HG03066 (cell line): ENCODE data around the gene PKP4.

Experiments used
- ATAC-seq: cut with Tn5 transposase; IDR thresholded peaks from one replicate; pipeline ENCODE4 v1.9.1; 2021; ENCODE audit warnings: low read depth; ENCODE audit not compliant: unreplicated experiment

PKP4 gene

DNA sequence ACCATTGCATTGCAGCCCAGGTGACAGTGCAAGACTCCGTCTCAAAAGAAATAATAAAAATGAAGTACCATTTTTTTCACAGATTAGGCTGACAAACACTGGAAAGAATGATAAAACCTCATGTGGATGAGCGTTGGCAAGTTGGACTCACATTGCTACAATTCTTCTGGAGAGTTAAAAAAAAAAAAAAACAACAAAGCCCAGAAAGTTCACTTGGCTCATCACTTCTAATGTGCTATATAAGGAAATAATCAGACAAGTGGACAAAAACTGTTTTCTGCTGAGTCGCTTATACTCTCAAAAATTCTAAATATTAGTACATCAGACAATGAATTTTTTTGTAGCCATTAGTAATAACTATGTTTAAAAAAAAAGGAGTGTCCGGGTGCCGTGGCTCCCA, 38.4 kb downstream of the PKP4 start:
- ATAC-seq, result no peak

DNA sequence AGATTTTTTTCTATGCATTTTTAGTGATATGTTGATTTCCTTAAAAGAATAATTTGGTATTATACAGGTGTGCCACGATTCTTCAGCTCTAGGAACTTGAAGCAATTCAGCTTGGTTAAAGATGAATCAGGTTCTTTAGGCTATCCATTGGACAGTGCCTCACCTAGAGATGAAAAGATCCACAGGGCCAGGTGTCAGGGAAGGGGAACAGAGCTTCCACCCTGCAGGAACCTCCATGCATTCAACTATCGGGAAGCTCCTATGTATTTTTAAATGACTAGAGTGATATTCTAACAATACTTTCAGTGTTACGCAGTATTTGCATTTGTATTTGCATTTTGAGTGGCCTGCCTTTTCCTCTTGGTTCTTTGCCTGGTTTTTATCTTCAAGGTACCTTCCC, 40.2 kb downstream of the PKP4 start:
- ATAC-seq, result no peak

DNA sequence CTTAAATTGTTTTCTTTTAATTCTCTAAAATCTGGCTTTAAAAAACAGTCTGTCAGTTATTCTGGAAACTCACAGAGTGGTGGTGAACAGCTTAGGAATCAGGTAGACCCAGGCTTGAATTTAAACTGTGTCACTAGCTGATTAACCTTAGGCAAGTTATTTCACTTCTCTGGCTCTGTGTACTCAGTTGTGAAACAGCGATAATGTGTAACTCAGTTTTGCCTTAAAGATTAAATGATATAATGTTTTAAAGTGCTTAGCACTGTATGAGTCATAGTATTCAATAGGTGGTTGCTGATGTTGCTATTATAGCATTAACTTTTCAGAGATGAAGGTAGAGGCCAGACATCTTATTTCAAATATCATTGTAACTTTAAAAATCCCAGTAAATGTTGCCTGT, 40.7 kb downstream of the PKP4 start:
- no peak for ATAC-seq

DNA sequence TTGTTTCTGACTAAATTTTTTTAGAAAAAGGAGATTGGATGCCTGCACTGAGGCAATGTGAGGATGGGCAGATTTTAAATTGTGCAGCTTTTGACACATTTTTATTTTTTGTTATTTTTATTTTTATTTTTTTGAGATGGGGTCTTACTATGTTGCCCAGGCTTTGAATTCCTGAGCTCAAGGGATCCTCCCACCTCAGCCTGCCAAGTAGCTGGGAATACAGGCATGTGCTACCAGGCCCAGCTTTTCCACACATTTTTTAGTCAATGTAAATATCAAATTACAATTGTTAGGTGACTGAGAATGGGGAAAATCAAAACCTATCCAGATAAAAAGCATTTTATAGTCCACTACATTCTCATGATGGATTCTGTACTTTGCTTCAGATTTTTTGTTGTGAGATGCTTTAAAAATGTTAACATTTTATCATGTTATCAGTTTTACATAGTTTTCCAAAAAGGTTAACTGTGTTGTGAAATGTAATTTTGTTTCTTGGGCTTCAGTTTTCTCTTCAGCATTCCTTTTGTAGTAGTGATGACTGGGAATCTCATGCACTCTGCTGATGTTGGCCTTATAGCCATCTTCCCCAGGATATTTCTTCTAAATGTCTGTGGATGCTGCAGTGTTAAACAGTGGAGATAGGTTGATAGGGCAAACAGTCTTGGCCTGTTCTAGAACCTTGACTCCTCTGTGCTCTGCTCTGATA, 41.4 kb downstream of the PKP4 start:
- ATAC-seq, result no peak

DNA sequence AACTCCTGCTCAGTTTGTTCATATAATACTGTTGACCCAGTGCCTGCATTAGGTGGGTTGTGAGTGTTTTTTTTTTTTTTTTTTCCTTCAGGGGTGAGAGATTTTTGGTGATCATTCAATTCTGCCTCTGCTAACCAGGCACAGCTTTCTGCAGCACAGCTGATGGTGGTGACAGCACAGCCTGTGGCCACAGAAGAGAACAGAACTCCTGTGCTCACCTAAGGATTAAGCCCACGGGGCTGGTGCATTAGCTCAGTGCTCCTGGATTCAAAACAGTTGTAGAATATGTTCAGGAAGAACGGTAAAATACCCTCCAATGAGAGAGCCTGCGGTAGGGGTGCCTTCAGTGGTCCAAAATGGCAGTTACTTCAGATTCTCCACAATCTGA, 42.0 kb downstream of the PKP4 start:
- ATAC-seq, result no peak

DNA sequence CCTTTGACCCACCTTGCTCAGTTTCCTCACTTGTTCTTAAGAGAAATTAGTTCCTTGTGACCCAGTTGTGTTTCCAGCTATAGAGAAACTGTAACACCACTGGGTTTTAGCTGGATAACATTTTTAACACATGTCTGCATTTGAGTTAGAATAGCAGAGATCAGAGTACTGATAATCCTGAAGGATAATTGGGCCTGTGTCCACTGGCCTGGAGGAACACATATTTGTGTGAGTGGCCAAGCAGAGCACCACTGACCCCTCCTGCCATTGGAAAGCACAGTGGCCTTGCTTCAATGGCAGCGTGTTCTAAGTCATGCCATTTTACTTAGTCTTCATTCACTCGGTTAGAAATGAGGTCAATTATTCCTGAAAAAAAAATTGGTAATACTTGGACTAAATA, 42.6 kb downstream of the PKP4 start:
- no peak for ATAC-seq

DNA sequence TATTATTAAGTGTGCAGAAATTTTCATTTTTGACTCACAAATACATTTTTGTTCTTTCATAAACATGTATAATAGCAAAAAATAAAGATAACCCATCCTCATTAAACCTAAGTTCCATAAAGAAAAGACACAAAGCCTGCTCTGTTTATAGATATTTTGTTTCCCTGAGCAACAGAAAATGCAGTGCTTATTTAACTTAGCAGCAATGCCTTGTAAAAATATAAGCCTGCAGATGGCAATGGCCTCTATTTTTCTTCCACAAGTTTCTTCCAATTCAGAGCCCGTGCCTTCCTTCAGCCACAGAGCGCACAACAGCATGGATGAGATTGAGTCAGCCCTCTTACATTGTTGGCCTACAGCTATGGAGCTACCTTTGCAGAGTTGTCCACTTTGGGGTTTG, 43.6 kb downstream of the PKP4 start:
- ATAC-seq, result no peak

DNA sequence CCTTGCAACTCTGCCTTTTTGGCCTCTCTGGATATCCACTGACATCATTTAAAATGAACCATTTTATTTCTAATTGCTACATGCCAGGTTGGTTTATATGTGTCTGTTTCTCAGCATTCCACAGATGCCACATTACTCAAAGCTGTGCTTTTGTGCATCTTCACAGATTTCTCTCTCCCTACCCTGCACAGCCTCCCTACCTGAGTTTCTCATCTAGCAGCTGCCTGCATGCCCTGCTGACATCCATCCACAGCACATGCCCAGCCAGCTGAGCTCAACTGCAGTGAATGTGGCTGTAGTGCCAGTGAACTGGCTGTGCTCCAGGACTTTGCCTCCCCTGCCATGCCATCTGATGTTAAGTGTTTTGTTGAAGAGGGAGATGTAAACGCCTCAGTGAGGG, 44.5 kb downstream of the PKP4 start:
- ATAC-seq, result no peak

DNA sequence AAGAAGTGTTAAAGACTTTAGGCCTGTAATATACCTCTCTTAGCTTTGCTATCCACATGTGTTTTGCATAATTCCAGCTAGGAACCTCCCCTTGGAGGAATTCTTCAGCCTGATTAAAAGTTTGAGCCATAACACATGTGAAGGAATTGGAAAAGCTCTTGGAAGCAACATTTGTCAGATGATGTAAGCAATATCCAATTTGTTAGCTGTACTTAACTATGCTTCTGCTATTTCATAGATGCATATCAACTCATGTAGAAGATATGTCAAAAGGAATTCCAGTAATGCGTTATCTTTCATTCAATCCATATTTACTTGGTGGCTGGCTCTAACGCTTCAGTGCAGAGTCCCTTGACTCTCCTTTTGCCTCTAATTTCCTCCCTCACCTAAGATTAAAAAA, 46.2 kb downstream of the PKP4 start:
- ATAC-seq, result no peak

DNA sequence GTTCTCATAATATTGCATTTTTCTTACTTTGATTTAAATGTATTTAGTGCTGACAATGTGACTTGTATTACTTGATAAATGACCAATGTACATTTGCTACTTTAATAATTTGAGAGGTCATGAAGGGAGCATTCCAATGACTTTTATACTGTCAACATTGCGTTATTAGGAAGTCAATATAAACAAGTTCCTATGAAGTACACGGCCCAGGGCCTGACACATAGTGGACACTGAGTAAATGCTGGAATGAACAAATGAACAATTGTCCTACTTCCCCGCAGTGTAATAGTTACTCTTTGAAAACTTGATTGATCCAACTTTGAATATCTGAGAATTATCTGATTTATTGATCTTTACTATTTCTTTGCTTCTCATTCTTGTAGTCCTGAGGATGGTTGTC, 47.3 kb downstream of the PKP4 start:
- ATAC-seq, result no peak

DNA sequence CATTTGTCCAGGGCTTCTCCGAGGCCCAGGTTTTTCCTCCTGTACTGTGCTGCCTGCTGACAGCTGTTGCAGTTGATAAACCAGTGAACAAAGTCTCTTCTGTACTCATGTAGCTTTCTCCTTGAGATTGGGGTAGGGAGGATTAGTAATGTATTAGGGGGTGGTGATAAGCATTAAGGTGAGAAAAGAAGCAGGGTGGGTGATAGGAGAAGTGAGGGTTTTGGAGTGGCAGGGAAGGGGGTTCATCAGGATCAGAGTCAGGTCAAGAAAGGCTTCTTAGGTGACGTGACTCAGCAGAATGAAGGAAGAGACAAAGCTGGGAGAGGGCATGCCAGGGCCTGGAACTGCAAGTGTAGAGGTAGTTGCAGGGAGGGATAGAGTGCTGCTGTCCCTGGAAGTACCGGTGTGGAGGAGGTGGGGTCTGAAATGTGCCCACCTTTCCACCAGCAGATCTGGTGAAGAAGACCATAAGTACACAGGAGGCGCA, 48.7 kb downstream of the PKP4 start:
- ATAC-seq, result no peak

DNA sequence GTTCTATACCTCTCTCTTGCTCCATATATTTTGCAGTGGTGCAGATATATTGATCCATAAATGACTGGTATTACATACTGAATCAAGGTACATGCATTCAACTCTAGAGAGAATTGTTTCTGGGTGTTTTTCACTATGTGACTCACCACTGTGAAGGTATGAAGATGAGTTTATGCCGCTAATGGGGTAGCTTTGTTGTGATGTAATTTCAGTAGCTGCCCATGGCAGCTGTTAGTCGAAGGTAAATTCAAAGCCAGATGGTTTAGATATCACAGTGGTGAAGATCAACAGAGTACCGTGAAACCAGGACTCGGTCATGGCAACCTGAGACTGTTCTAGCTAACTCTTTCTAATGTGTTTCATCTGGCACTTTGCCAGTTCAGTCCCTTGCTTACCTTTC, 50.4 kb downstream of the PKP4 start:
- ATAC-seq, result no peak

DNA sequence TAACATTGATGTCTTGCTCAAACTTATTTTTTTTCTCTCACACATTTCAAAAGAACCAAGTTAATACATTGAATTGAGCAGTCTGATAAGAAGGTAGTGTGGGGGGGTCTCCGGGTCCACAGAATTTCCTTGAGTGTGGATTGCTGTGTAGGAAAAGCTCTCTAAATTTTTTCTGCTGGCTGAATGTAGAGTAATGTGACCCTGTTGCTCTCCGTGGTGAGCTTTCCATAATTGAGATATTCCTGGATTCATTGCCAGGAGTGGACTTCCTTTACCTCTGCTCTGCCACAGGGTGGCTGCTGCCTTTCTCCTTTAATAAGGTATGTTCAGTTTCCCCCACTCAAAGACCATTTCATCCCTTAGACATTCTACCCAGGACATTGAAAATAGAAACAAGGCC, 50.9 kb downstream of the PKP4 start:
- no peak for ATAC-seq

DNA sequence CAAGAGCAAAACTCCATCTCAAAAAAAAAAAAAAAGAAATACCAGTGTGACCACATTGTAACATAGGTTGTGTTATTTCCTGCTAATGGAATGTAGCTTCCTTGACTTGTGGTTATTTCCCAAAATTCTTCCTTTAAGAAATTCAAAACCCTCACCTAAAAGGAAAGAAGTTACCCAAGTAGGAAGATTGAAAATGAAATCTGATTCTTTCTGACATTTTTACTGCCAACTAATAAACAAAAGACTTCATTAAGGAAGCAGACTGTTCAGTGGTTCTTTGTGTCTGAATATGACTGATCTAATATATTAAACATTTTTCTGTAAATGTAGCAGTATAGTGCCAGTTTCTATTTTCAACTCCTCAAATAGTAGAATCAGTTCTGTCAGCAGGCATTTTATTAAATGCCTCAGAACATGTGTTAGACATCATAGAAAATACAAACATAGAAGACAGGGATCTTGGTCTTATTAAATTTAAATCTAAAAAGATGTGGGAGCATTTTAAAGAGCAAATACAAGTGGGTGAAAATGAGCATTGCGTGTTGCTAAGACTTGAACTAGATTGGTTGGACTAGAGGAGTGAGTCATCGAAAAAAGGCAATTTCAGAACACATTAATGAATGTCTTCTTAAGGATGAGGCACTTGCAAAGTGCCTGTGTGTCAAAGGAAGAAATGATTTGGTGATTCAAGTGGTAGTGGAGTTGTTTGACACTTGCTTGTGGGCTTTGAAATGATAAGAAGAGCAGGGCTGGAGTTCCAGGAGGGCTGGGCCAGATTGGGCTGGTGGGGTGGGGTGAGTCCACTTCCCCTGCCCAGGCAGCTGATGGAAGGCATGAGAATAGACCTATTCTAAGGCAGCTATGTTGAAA, 53.4 kb downstream of the PKP4 start:
- no peak for ATAC-seq

DNA sequence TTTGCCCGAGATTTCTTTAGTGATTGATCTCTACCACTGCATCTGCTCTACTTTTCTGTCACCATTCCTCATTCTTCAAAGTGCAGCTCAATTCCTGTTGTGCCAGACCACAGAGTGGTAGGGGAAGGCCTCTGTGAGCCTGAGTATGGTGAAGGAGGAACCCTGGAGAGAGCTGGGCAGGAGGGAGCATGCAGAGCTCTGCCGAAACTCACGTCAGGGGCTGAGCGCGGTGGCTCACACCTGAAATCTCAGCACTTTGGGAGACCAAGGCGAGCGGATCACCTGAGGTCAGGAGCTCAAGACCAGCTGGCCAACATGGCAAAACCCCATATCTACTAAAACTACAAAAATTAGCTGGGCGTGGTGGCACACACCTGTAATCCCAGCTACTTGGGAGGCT, 54.1 kb downstream of the PKP4 start:
- no peak for ATAC-seq

DNA sequence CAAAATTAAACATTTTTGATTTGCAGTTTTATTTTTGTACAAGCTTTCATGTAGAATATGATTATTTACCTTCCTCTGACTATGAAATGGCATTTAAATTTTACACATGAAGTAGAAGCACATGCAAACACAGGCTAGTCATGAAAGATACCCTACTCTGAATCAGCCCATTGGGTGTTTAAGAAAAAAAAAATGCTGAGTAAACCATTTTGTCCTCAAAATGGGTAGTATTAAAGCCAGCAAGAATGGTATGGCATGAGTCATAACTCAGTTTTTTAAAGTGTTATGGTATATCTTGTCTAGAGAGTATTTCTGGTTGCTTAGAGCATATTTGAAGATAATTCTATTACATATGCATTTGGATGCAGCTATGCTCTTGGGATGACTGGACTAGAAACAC, 55.0 kb downstream of the PKP4 start:
- no peak for ATAC-seq

DNA sequence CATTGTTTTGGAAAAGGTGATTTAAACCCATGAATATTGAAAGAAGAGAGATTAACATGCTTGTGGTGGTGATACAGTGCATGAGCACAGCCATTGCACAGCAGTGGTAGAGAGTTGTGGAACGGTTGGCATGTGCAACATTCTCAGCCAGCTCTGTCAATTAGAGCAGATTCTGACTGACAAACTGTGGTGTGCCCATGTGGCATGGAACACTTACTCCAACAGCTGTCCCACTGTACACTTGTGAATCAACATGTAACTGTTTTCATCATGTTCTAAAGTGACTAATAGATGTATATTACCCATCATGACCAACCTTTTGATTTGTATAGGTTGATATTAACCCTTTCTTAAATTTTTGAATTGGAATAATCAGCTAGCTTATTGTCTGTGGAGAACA, 55.6 kb downstream of the PKP4 start:
- ATAC-seq, result no peak

DNA sequence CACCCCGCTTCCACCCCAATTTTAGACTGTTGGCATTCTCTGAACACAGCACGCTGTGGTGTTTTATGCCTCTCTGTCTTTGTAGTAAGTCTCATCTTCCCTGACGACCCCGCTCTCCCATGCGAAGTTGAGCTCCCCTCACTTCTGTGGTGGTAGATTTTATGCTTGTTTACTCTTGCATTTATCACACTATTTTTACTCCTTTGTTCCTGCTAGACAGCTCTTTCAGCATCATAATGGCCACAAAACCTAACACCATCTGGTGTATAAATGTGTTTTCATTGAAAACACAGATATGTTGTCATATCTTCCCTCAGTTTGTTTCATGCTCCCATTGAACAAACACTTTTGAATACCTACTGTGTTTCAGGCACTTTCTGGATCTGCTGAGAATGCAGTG, 57.1 kb downstream of the PKP4 start:
- no peak for ATAC-seq

DNA sequence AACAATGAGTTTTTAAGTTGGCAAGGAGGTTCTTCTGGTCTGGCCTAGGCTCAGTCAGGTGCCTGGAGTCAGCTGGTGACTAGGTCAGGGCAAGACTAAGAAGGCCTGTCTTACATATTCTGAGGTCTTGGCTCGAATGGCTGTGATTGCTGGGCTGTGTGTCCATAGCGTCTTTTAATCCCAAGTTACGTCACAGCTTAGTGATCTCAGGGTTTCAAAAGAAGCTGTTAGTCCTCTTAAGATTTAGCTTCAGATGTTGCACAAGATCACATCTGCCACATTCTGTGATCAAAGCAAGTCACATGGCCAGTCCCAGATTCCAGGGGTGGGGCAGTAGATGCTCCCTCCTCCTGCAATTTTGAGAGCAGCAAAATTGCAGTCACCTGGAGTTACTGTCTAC, 61.3 kb downstream of the PKP4 start:
- ATAC-seq, result no peak

DNA sequence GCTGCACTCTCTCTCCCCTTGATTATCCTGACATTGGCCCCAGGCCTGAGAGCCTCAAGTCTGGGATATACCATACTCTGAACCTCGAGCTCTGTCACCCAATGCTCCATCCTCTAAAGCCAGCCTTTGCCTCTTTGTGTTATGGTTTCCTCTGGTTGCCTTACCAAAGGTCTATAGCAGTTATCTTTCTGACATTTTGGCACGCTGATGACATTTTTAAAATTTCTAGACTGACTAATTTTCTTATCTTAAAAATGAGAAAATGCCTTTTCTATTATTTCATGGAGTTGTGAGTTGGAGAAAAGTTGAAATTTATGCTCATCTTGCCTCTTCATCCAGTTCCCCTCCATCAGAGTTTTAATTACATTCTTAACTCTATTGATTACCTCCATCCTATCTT, 62.7 kb downstream of the PKP4 start:
- no peak for ATAC-seq

DNA sequence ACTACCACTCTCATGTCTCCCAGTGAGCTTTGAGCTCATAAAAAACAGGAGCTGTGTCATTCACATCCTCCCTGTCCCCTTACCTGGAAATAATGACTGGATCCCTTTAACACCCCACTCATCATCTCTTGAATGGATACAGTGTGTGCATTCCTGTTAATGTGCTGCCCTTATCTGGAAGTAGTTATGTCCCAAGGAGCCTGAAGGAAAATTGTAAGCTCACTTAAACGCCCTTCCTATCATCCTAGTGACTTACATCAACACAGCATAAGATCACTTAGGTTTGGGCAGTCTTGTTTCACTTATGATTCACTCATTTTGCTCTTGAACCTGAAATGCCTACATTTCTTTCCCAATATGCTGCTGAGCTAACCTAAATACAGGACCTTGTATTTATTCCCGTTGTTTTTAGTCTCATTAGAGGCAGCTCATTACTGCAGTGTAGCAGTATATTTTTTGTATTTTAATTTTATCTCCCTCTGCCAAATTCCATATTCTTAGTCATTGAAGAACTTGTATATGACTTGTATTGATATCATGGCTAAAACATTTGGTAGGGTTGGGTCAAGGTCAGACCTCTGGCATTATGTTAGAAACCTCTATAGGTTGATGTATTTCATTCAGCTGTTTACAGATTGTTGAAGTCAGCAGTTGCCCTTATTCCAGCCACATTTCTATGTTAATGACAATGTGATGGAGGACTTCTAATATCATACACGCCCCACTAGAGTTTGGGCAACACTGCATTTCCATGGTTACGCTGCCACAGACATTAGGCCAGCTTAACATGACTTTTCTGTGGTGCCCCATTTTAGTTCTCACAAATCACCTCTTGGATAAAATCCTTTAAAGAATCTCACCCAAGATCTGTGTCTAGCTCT, 72.9 kb downstream of the PKP4 start:
- no peak for ATAC-seq
